NB4 (cell line): ENCODE data around the gene ESYT2.

Experiments used
- DNase-seq: peaks from one replicate; pipeline ENCODE4 v3.0.0; 2010; ENCODE audit warnings: low read depth
- H3K4me3 ChIP-seq: one replicate; pipeline ENCODE4 v1.5.1; 2011; ENCODE audit warnings: mild to moderate bottlenecking, low read depth, low read length, moderate library complexity
- CTCF ChIP-seq: IDR thresholded peaks from one replicate; pipeline ENCODE4 v1.5.1; 2012; ENCODE audit warnings: low read depth, low read length
- MAX ChIP-seq: IDR thresholded peaks from 2 replicates; pipeline ENCODE4 v1.6.1; 2011; ENCODE audit warnings: low read depth, low read length
- MYC ChIP-seq: IDR thresholded peaks from 2 replicates; pipeline ENCODE4 v1.6.1; 2011; ENCODE audit warnings: low read depth, low read length
- POLR2A ChIP-seq: IDR thresholded peaks from 2 replicates; pipeline ENCODE4 v1.6.1; 2011; ENCODE audit warnings: mild to moderate bottlenecking; ENCODE audit not compliant: insufficient read length; ENCODE audit errors: extremely low read depth

The ESYT2 gene

GRCh38 chr7:158759749-158760444, 69.4 kb downstream of the ESYT2 start:
- no peak for TF ChIP-seq CTCF
- no peak for TF ChIP-seq MYC
- no peak for TF ChIP-seq MAX
- no peak for TF ChIP-seq POLR2A
- H3K4me3 ChIP-seq: no peak overlapping the region
- DNase-seq: no peak

GRCh38 chr7:158759245-158759614, 70.1 kb downstream of the ESYT2 start:
- TF ChIP-seq MAX (no peak), CTCF (no peak), POLR2A (no peak), MYC (no peak)
- DNase-seq: no peak
- H3K4me3 ChIP-seq: no peak overlapping the region

- no peak for DNase-seq
- no peak for TF ChIP-seq POLR2A
- TF ChIP-seq MYC: no peak
- TF ChIP-seq CTCF: no peak
- TF ChIP-seq MAX: no peak
- H3K4me3 ChIP-seq: no peak overlapping the region
Observed at GRCh38 chr7:158758586-158759244, 70.6 kb downstream of the ESYT2 start.

- no peak overlapping the region for H3K4me3 ChIP-seq
- TF ChIP-seq MAX: no peak
- no peak for TF ChIP-seq MYC
- TF ChIP-seq POLR2A: no peak
- no peak for TF ChIP-seq CTCF
- DNase-seq: no peak
Observed at GRCh38 chr7:158757404-158757989, 71.8 kb downstream of the ESYT2 start.

- no peak for DNase-seq
- TF ChIP-seq MAX (no peak), CTCF (no peak), MYC (no peak), POLR2A (no peak)
- H3K4me3 ChIP-seq: no peak overlapping the region
Observed at GRCh38 chr7:158754746-158755444, 74.4 kb downstream of the ESYT2 start.
